Fibroblast of lung (primary cell): ENCODE data around the gene GPR55.

Experiments used
- EZH2 ChIP-seq: IDR thresholded peaks from 2 replicates; pipeline ENCODE4 v1.5.1; 2012; ENCODE audit warnings: low read length, control low read depth, mild to moderate bottlenecking; ENCODE audit errors: missing control alignments
- TF ChIP-seq, protein P1 (sequence below), 2 donors: IDR thresholded peaks in 1 of 2; conservative IDR thresholded peaks in 1 of 2; 1 replicate in 1 of 2; 2 replicates in 1 of 2; pipeline ENCODE4 v1.5.1; 2011 to 2012; ENCODE audit warnings: low read length in 2 of 2, control low read depth in 1 of 2, inconsistent platforms in 1 of 2, low read depth in 1 of 2, mild to moderate bottlenecking in 1 of 2

DNA sequence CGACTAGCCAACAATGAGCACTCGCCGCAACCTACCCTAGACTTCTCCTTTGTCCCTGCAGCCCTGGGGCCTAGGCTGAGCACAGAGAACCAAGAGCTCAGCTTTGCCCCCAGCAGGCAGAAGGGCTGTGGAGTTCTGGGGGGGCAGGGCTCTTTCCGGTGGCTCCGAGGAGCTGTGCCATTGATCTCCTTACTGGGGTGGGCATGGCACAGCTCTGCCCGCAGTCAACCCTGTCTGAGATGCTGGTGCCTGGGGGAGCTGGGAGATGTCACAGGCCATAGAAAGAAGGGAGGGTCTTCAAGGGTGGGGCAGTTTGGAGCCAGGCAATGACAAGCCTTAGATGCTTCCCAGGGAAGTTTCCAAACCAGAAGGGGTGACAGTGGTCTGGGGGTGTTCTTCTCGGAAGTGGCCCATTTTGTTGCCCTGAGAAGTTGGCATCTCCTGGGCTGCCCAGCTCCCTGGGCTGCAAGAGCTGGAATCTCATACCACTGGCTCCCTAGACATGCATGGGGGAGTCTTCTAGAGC, 14.1 kb upstream of the GPR55 start:
- TF ChIP-seq, protein P1, sequence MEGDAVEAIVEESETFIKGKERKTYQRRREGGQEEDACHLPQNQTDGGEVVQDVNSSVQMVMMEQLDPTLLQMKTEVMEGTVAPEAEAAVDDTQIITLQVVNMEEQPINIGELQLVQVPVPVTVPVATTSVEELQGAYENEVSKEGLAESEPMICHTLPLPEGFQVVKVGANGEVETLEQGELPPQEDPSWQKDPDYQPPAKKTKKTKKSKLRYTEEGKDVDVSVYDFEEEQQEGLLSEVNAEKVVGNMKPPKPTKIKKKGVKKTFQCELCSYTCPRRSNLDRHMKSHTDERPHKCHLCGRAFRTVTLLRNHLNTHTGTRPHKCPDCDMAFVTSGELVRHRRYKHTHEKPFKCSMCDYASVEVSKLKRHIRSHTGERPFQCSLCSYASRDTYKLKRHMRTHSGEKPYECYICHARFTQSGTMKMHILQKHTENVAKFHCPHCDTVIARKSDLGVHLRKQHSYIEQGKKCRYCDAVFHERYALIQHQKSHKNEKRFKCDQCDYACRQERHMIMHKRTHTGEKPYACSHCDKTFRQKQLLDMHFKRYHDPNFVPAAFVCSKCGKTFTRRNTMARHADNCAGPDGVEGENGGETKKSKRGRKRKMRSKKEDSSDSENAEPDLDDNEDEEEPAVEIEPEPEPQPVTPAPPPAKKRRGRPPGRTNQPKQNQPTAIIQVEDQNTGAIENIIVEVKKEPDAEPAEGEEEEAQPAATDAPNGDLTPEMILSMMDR (conservative IDR thresholded peaks at IDR 0.05 in 1 of 2, IDR thresholded peaks at IDR 0.05 in 1 of 2; ENCODE audit: low read depth in 1 of 2, low read length in 2 of 2), result no peak
- TF ChIP-seq EZH2, result no peak
